K562 (cell line): ENCODE data around the gene KMT2D. TPM values are rescaled to one million over a fixed set of nuclear protein-coding genes. Genes with fewer than 3 reads are reported as not detected.

Experiments
- ARID3A ChIP-seq: IDR thresholded peaks from 2 replicates; pipeline ENCODE4 v1.6.1; 2012; ENCODE audit warnings: low read depth, low read length, improper control_type of control experiment, borderline replicate concordance
- ARID4B ChIP-seq: sonication (generic); formaldehyde crosslinking; IDR thresholded peaks from 2 replicates; pipeline ENCODE4 v1.8.0; 2022; ENCODE audit warnings: mild to moderate bottlenecking, missing genetic modification reagents
- ATF3 ChIP-seq, 2 experiments: fragments of 450-650 bp in 1 of 2; sonication (generic) in 1 of 2; formaldehyde crosslinking in 1 of 2; IDR thresholded peaks in 1 of 2; conservative IDR thresholded peaks in 1 of 2; 2 replicates each; pipeline versions ENCODE4 v1.6.1 to v1.8.1; 2016 to 2023; ENCODE audit warnings: mild to moderate bottlenecking in 2 of 2, moderate library complexity in 2 of 2, inconsistent platforms in 1 of 2, missing genetic modification reagents in 1 of 2
- BRD4 ChIP-seq: fragments of 200-600 bp; sonication (generic); IDR thresholded peaks from 2 replicates; pipeline ENCODE4 v1.6.1; 2017; ENCODE audit warnings: inconsistent platforms
- CBX5 ChIP-seq: IDR thresholded peaks from 2 replicates; pipeline ENCODE4 v1.6.1; 2014; ENCODE audit warnings: low read depth, borderline replicate concordance
- CHD4 ChIP-seq: fragments of 200-600 bp; sonication (generic); IDR thresholded peaks from 3 replicates; pipeline ENCODE4 v1.6.1; 2012; ENCODE audit warnings: low read depth, mild to moderate bottlenecking, mixed read lengths, low read length, inconsistent platforms; ENCODE audit not compliant: insufficient read depth, insufficient replicate concordance, poor library complexity, severe bottlenecking
- CREB3L1 ChIP-seq: fragments of 450-650 bp; IDR thresholded peaks from 2 replicates; pipeline ENCODE4 v1.6.1; 2014; ENCODE audit warnings: low read depth, mild to moderate bottlenecking, moderate library complexity, borderline replicate concordance
- HNRNPL ChIP-seq: fragments of 200-400 bp; formaldehyde crosslinking; IDR thresholded peaks from 2 replicates; pipeline ENCODE4 v1.6.1; 2017; ENCODE audit warnings: low read depth, mild to moderate bottlenecking, low read length
- KDM1A ChIP-seq, 2 experiments: fragments of 450-650 bp; IDR thresholded peaks; 2 replicates each; pipeline ENCODE4 v1.6.1; 2016; ENCODE audit warnings: mild to moderate bottlenecking in 2 of 2
- NCOA2 ChIP-seq, 2 experiments: fragments of 450-650 bp; IDR thresholded peaks; 2 replicates each; pipeline ENCODE4 v1.6.1; 2018; ENCODE audit warnings: mild to moderate bottlenecking in 2 of 2, moderate library complexity in 1 of 2; ENCODE audit not compliant: partially characterized antibody in 2 of 2
- PRMT5 ChIP-seq: sonication (generic); formaldehyde crosslinking; IDR thresholded peaks from 2 replicates; pipeline ENCODE4 v1.5.0; 2020; ENCODE audit warnings: missing genetic modification reagents
- PTRF ChIP-seq: fragments of 450-650 bp; IDR thresholded peaks from 2 replicates; pipeline ENCODE4 v1.6.1; 2016; ENCODE audit warnings: mild to moderate bottlenecking, missing genetic modification characterization, missing compliant biosample characterization
- RBM22 ChIP-seq: fragments of 200-400 bp; formaldehyde crosslinking; IDR thresholded peaks from 2 replicates; pipeline ENCODE4 v1.6.1; 2018; ENCODE audit warnings: low read length, low read depth; ENCODE audit not compliant: poor library complexity, severe bottlenecking
- SMARCC2 ChIP-seq: fragments of 450-650 bp; IDR thresholded peaks from 2 replicates; pipeline ENCODE4 v1.6.1; 2017; ENCODE audit warnings: antibody characterized with exemption, moderate library complexity, mild to moderate bottlenecking, low read depth
- U2AF1 ChIP-seq: fragments of 200-400 bp; formaldehyde crosslinking; optimal IDR thresholded peaks from 2 replicates; pipeline ENCODE3; 2017; ENCODE audit warnings: mild to moderate bottlenecking, low read depth, low read length, moderate library complexity
- ZFP30 ChIP-seq: fragments of 250-450 bp; sonication (Bioruptor Pico); IDR thresholded peaks from 2 replicates; pipeline ENCODE4 v1.8.0; 2022; ENCODE audit warnings: moderate library complexity, mild to moderate bottlenecking, inconsistent platforms, borderline replicate concordance
- ZNF121 ChIP-seq: sonication (generic); formaldehyde crosslinking; conservative IDR thresholded peaks from 2 replicates; pipeline ENCODE4 v1.8.0; 2022; ENCODE audit warnings: missing genetic modification reagents
- ZNF174 ChIP-seq: fragments of 250-450 bp; sonication (Bioruptor Pico); IDR thresholded peaks from 2 replicates; pipeline ENCODE4 v1.4.0; 2020; ENCODE audit warnings: mild to moderate bottlenecking
- polyA plus RNA-seq, 8 experiments: library from polyadenylated mRNA; depleted of rRNA in 4 of 8; stranded (reverse) in 5 of 8; unstranded in 3 of 8; fragments of >200 nt; fragmentation: Nextera tagmentation in 2 of 8; fragmentation: Illumina TruSeq in 1 of 8; extraction: Ambion mirVana in 2 of 8; extraction: Trizol in 1 of 8; gene quantifications; 2 replicates each; pipeline versions ENCODE4 v1.2.1 to v1.2.3, GENCODE V29; 2011 to 2014; ENCODE audit warnings: inconsistent platforms in 1 of 8, missing spikeins in 1 of 8
- total RNA-seq, 7 experiments: library from RNA; depleted of rRNA in 6 of 7; stranded (reverse); fragments of >200 nt in 6 of 7; fragmentation: Illumina TruSeq in 2 of 7; extraction: Trizol in 2 of 7; gene quantifications; 2 replicates each; pipeline versions ENCODE4 v1.2.1 to v1.2.3, GENCODE V29; 2011 to 2021; ENCODE audit warnings: low replicate concordance in 1 of 7

Gene KMT2D
- total and polyA plus RNA-seq, 9 of the 15 experiments (the other 6 are each of a cell fraction or from before 2014, with no cell fraction given) = 0.22 to 93.7 (median 13.7) TPM

- TF ChIP-seq ARID4B (CRISPR knock-in tag) (peak; percentile 71), NCOA2 (IDR thresholded peaks at IDR 0.05; ENCODE audit: partially characterized antibody in 2 of 2) (no peak), RBM22 (no peak), CHD4 (no peak), ZNF174 (CRISPR knock-in tag) (no peak), PTRF (tag) (no peak), KDM1A (IDR thresholded peaks at IDR 0.05) (no peak), ZNF121 (CRISPR knock-in tag) (no peak), CBX5 (no peak), ARID3A (0 out of 2 replicates have a peak, but pooled peaks have one; percentile 28), CREB3L1 (peak; percentile 89), HNRNPL (no peak), ATF3 (IDR thresholded peaks at IDR 0.05) (no peak), ATF3 (CRISPR knock-in tag; conservative IDR thresholded peaks at IDR 0.05) (no peak), SMARCC2 (no peak), ZFP30 (CRISPR knock-in tag) (no peak), BRD4 (no peak), U2AF1 (no peak), PRMT5 (CRISPR knock-in tag) (no peak)
Measured at GRCh38 chr12:49018261-49019119, 42.1 kb downstream of the KMT2D start, which contains the start of gene PRKAG1 (continued).
